Stomach (tissue), 4 donors: ENCODE results near the gene DOCK11.

Source experiments
- CTCF ChIP-seq, 7 experiments: fragments of 450-650 bp in 4 of 7; fragments of 200-600 bp in 3 of 7; sonication (generic) in 3 of 7; IDR thresholded peaks; one replicate each; pipeline ENCODE4 v1.5.1; 2016 to 2019; ENCODE audit warnings: antibody characterized with exemption in 7 of 7, control low read depth in 2 of 7, mild to moderate bottlenecking in 1 of 7
- POLR2A ChIP-seq, 4 donors: fragments of 450-650 bp; IDR thresholded peaks; one replicate each; pipeline ENCODE4 v1.6.1; 2016; ENCODE audit warnings: antibody characterized with exemption in 4 of 4, control low read depth in 2 of 4, mild to moderate bottlenecking in 1 of 4, moderate library complexity in 1 of 4
- POLR2AphosphoS5 ChIP-seq, 3 donors: sonication (generic); formaldehyde crosslinking; IDR thresholded peaks; one replicate each; pipeline ENCODE4 v1.6.1; 2016; ENCODE audit warnings: antibody characterized with exemption in 3 of 3

GRCh38 chrX:118655561-118656246, 160.1 kb downstream of the DOCK11 start:
- no peak for TF ChIP-seq CTCF (IDR thresholded peaks at IDR 0.05)
- no peak for TF ChIP-seq POLR2AphosphoS5 (IDR thresholded peaks at IDR 0.05)
- no peak for TF ChIP-seq POLR2A (IDR thresholded peaks at IDR 0.05)
